ENCODE data around the gene DAPK1. TPM values are rescaled to one million over a fixed set of nuclear protein-coding genes. Genes with fewer than 3 reads are reported as not detected.

Gene DAPK1
- total and polyA plus RNA-seq, 2 donors = 28.1 to 35.5 TPM

DNA sequence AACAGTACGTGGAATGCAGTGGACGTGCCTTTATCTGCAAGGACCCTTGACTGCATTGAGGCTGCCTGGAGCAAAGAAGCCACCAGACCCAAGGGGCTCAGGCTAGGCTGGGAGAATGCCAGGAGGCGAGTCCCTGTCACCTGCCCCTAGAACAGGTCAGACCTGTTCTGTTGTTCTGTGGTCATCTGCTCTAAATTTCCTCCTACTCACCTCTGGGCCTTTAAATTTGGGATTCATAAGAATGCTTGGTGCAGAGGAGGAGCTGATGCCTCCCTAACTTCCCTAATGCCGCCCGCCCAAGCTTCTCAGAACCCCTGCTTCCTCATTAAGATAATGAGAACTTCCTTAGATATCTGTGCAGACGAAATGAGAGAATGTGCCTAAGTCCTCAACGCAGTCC is 32.0 kb downstream of the DAPK1 start:
- Histone ChIP-seq H3K27ac (ENCODE audit: low read depth in 1 of 2, low read length in 1 of 2) (no peak overlapping the region), H3K9me3 (ENCODE audit: control insufficient read depth in 2 of 2, insufficient read depth in 1 of 2, low read length in 1 of 2) (no peaks in the 10 kb centered on the region), H3K27me3 (ENCODE audit: control insufficient read depth in 2 of 2, insufficient read depth in 1 of 2, low read length in 1 of 2) (no peaks in the 10 kb centered on the region), H3K4me1 (ENCODE audit: control insufficient read depth in 2 of 2, insufficient read depth in 2 of 2, low read length in 2 of 2) (peaks cover 13 to 39% of the 10 kb centered on the region in 2 donors), H3K4me3 (ENCODE audit: low read length in 2 of 2) (no peak overlapping the region), H3K36me3 (ENCODE audit: control insufficient read depth in 2 of 2, insufficient read depth in 2 of 2, low read length in 1 of 2) (peaks cover 10 to 18% of the 10 kb centered on the region in 2 donors)
- no peak for DNase-seq (ENCODE audit: low read depth in 6 of 9, low spot score in 9 of 9)
- 87% methylated on average over 7 of the region's 7 CpGs for WGBS

DNA sequence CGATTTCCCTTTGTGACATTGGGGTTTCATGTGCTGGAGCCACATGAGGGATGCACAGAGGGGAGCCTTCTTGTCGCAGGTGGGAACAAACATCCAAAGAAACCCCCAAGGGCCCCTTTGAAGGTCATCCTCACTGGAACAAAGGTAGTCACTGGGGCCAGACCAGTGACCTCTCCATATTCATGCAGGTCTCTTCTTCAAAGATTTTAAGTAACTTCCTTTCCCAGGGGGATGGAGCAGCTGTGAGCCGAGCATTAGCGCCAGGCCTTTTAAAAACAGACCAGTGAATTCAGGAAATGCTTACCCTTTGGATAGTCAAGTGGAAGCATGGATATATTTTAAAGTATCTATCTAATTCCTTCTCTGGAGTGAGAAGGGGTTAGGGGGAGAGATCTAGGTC is 33.0 kb downstream of the DAPK1 start:
- WGBS = 96% methylated on average over 4 of the region's 4 CpGs
- H3K27ac ChIP-seq (ENCODE audit: low read depth in 1 of 2, low read length in 1 of 2) = peak overlapping the region in 1 of 2 donors; percentile 83

DNA sequence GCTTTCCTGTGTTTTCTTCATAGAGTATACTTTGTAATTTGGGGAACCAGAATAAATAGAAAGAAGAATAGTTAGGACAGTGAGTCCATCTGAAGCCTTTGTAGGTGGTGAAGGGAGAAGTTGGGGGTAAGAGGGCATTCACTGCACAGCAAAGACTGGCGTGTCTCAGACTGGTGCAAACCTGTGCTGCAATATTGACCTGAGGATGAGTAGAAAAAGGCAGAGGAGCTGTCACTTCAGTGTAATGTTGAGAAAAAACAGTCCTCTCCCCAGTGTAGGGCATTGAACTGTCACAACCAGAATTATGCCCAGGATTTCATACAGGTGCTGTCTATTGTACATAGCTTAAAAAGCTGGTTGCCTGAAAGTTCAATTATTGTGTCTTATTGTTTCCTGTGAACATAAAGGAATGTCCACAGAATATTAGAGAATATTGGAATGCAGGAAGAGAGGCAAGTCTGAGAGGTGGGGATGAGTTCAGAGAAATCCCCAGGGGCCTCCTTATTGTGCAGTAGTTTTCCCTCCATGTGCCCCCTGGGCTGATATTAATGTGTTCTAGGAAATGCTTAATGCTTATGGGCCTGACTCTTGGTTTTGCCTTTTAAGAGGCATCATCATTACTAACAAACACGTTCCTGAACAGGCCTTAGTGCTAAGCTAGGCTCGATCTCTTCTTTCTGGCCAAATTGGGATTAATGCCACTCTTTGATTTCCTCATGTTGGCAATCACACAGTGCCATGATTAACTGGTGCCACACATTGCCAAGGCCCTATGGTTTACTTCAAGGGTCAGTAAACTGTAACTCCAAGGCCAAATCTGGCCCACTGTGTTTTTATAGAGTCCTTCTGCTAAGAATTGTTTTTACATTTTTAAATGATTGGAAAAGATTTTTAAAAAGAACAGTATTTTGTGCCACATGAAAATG is 34.0 kb downstream of the DAPK1 start:
- Histone ChIP-seq H3K27ac (ENCODE audit: low read depth in 1 of 2, low read length in 1 of 2) (peak overlapping the region in 1 of 2 donors; percentile 83), H3K9me3 (ENCODE audit: control insufficient read depth in 2 of 2, insufficient read depth in 1 of 2, low read length in 1 of 2) (no peaks in the 10 kb centered on the region), H3K4me3 (ENCODE audit: low read length in 2 of 2) (no peak overlapping the region), H3K36me3 (ENCODE audit: control insufficient read depth in 2 of 2, insufficient read depth in 2 of 2, low read length in 1 of 2) (peaks cover 10 to 16% of the 10 kb centered on the region in 2 donors), H3K27me3 (ENCODE audit: control insufficient read depth in 2 of 2, insufficient read depth in 1 of 2, low read length in 1 of 2) (no peaks in the 10 kb centered on the region), H3K4me1 (ENCODE audit: control insufficient read depth in 2 of 2, insufficient read depth in 2 of 2, low read length in 2 of 2) (peaks cover 21 to 50% of the 10 kb centered on the region in 2 donors)
- 96% methylated on average over 3 of the region's 3 CpGs for WGBS
- DNase-seq (ENCODE audit: low read depth in 6 of 9, low spot score in 9 of 9) = no peak

More for the DNA sequence above, 33.0 kb downstream of the DAPK1 start:
- no peaks in the 10 kb centered on the region for H3K27me3 ChIP-seq (ENCODE audit: control insufficient read depth in 2 of 2, insufficient read depth in 1 of 2, low read length in 1 of 2)
- peaks cover 16 to 45% of the 10 kb centered on the region in 2 donors for H3K4me1 ChIP-seq (ENCODE audit: control insufficient read depth in 2 of 2, insufficient read depth in 2 of 2, low read length in 2 of 2)
- H3K36me3 ChIP-seq (ENCODE audit: control insufficient read depth in 2 of 2, insufficient read depth in 2 of 2, low read length in 1 of 2) = peaks cover 10 to 16% of the 10 kb centered on the region in 2 donors
- H3K9me3 ChIP-seq (ENCODE audit: control insufficient read depth in 2 of 2, insufficient read depth in 1 of 2, low read length in 1 of 2) = no peaks in the 10 kb centered on the region
- H3K4me3 ChIP-seq (ENCODE audit: low read length in 2 of 2) = no peak overlapping the region
- DNase-seq (ENCODE audit: low read depth in 6 of 9, low spot score in 9 of 9) = no peak

DNA sequence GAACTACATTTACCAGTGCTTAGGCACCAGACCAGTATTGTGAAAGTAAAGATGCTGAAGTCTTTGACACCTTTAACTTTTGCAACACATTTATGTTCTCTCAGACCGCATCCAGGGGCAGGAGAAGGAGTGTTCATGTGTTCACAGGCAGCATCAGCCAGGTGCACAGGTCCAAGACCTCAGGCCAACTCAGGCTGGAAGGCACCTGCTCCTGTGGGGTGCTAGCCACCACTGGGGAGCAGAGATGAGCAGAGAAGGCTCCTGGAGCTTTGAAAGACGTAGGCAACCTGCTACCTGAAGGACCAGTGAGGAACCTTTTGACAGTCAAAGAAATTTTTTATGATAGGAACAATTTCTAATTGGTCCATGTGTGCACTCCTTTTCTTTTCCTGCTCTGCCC is 35.6 kb downstream of the DAPK1 start:
- Histone ChIP-seq H3K27me3 (ENCODE audit: control insufficient read depth in 2 of 2, insufficient read depth in 1 of 2, low read length in 1 of 2) (no peaks in the 10 kb centered on the region), H3K9me3 (ENCODE audit: control insufficient read depth in 2 of 2, insufficient read depth in 1 of 2, low read length in 1 of 2) (no peaks in the 10 kb centered on the region), H3K4me3 (ENCODE audit: low read length in 2 of 2) (no peak overlapping the region), H3K36me3 (ENCODE audit: control insufficient read depth in 2 of 2, insufficient read depth in 2 of 2, low read length in 1 of 2) (peaks cover 3 to 10% of the 10 kb centered on the region in 2 donors), H3K27ac (ENCODE audit: low read depth in 1 of 2, low read length in 1 of 2) (peak overlapping the region; percentile 1 to 83), H3K4me1 (ENCODE audit: control insufficient read depth in 2 of 2, insufficient read depth in 2 of 2, low read length in 2 of 2) (peaks cover 21 to 55% of the 10 kb centered on the region in 2 donors)
- WGBS = 56% methylated on average over 2 of the region's 2 CpGs
- peak in 2 of 9 donors; percentile 63 to 67 for DNase-seq (ENCODE audit: low read depth in 6 of 9, low spot score in 9 of 9)

DNA sequence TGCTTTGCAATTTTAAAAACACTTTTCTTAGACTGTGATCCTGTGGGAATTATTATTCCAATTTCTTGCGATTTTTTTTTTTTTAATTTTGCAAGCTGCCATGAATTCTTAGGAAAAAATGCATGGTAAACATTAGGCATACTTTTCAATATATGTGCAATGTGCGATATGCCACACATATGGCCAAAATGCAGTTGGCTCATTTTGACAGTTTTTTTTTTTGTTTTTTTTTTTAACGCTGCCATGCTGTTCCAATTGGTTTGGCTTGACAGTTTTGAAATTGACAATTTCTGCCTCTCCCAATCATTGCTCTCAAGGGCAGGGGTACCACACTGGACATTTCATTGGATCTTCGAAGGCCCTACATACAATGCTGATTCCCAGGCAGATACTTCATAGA is 36.4 kb downstream of the DAPK1 start:
- peaks cover 3 to 9% of the 10 kb centered on the region in 2 donors for H3K36me3 ChIP-seq (ENCODE audit: control insufficient read depth in 2 of 2, insufficient read depth in 2 of 2, low read length in 1 of 2)
- H3K4me1 ChIP-seq (ENCODE audit: control insufficient read depth in 2 of 2, insufficient read depth in 2 of 2, low read length in 2 of 2) = peaks cover 21 to 49% of the 10 kb centered on the region in 2 donors
- H3K4me3 ChIP-seq (ENCODE audit: low read length in 2 of 2) = no peak overlapping the region
- no peaks in the 10 kb centered on the region for H3K27me3 ChIP-seq (ENCODE audit: control insufficient read depth in 2 of 2, insufficient read depth in 1 of 2, low read length in 1 of 2)
- peak overlapping the region in 1 of 2 donors; percentile 83 for H3K27ac ChIP-seq (ENCODE audit: low read depth in 1 of 2, low read length in 1 of 2)
- 99% methylated on average over 4 of the region's 4 CpGs for WGBS
- H3K9me3 ChIP-seq (ENCODE audit: control insufficient read depth in 2 of 2, insufficient read depth in 1 of 2, low read length in 1 of 2) = no peaks in the 10 kb centered on the region
- no peak for DNase-seq (ENCODE audit: low read depth in 6 of 9, low spot score in 9 of 9)

DNA sequence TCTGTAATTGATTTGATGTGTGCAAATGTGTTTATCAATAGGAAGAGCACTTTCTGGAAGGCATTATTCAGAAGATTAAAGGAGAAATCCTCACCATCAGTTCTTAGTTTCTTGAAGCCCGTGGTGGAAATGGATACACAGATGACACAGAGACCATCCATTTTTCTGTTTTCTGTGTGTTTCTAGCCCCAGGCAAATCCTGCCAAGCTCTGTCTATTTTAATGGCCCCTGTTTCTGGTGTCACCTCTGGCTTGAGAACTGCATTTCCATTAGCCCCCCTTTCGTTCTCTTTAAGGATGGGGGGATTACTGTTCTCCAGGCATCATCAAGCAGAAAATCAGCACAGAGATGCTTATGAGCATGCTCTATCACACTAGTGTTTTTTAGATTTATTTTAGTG is 37.3 kb downstream of the DAPK1 start:
- WGBS = 98% methylated on average over 2 of the region's 2 CpGs
- no peak for DNase-seq (ENCODE audit: low read depth in 6 of 9, low spot score in 9 of 9)

DNA sequence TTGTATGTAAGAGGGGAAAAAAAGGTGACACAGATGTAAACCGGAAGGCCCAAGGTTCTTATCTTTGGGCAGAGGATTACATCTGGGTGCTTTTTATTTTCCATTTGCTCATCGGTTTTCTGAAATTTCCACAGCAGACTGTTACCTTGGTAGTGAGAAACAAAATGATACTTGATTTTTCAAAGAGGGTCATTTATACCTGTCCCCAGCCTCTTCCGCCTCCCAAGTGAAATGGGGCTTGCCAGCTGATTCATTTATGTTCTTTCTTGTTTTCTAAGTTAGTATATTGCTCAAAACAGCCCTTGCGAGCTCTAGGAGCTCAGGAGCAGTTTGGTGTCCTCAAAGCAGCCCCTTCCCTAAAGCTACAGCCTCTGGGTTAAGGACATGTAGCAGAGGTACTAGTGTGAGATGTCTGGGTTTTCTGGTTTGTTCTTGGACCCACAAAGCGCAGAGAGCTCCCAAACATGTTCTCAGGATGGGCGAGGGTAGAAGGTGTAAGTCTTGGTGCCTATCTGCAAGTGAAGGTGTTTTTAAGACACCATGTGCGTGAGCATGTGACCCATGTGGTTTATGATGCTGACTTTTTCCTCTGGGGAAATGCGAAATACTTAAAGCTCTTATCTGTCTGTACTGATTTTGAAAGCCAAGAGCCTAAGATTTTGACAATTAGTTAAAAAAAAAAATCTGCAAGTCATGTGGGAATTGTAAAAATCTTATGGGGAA is 38.3 kb downstream of the DAPK1 start:
- Histone ChIP-seq H3K27me3 (ENCODE audit: control insufficient read depth in 2 of 2, insufficient read depth in 1 of 2, low read length in 1 of 2) (no peaks in the 10 kb centered on the region), H3K4me1 (ENCODE audit: control insufficient read depth in 2 of 2, insufficient read depth in 2 of 2, low read length in 2 of 2) (peaks cover 16 to 42% of the 10 kb centered on the region in 2 donors), H3K36me3 (ENCODE audit: control insufficient read depth in 2 of 2, insufficient read depth in 2 of 2, low read length in 1 of 2) (peaks cover 0 to 20% of the 10 kb centered on the region in 2 donors), H3K9me3 (ENCODE audit: control insufficient read depth in 2 of 2, insufficient read depth in 1 of 2, low read length in 1 of 2) (no peaks in the 10 kb centered on the region), H3K27ac (ENCODE audit: low read depth in 1 of 2, low read length in 1 of 2) (peak overlapping the region; percentile 84 to 98), H3K4me3 (ENCODE audit: low read length in 2 of 2) (no peak overlapping the region)
- WGBS = 42% methylated on average over 8 of the region's 8 CpGs
- DNase-seq (ENCODE audit: low read depth in 6 of 9, low spot score in 9 of 9) = peak in 6 of 9 donors; percentile 52 to 88 (median 74)

More for the DNA sequence above, 37.3 kb downstream of the DAPK1 start:
- Histone ChIP-seq H3K27ac (ENCODE audit: low read depth in 1 of 2, low read length in 1 of 2) (peak overlapping the region in 1 of 2 donors; percentile 98), H3K36me3 (ENCODE audit: control insufficient read depth in 2 of 2, insufficient read depth in 2 of 2, low read length in 1 of 2) (peaks cover 0 to 12% of the 10 kb centered on the region in 2 donors), H3K27me3 (ENCODE audit: control insufficient read depth in 2 of 2, insufficient read depth in 1 of 2, low read length in 1 of 2) (no peaks in the 10 kb centered on the region), H3K4me1 (ENCODE audit: control insufficient read depth in 2 of 2, insufficient read depth in 2 of 2, low read length in 2 of 2) (peaks cover 16 to 47% of the 10 kb centered on the region in 2 donors), H3K4me3 (ENCODE audit: low read length in 2 of 2) (no peak overlapping the region), H3K9me3 (ENCODE audit: control insufficient read depth in 2 of 2, insufficient read depth in 1 of 2, low read length in 1 of 2) (no peaks in the 10 kb centered on the region)

DNA sequence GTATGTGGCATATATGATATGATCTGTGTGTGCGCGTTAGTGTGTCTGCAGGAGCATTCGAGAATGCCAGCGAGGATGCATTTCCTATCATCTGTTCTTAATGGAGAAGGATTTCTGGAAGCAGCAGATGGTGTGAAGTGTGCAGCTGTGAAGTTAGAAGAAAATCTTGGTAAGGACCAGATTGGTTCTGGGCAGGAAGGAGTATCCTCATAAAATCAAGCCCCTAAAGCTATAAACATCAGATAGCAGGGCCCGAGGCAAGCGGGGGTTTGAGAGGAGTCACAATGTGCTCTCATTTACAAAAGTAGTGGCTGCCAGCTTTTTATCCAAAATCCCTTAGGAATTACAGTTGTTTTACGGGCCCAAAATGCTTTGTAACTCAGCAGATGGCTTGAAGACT is 40.0 kb downstream of the DAPK1 start:
- Histone ChIP-seq H3K27me3 (ENCODE audit: control insufficient read depth in 2 of 2, insufficient read depth in 1 of 2, low read length in 1 of 2) (no peaks in the 10 kb centered on the region), H3K9me3 (ENCODE audit: control insufficient read depth in 2 of 2, insufficient read depth in 1 of 2, low read length in 1 of 2) (no peaks in the 10 kb centered on the region), H3K4me3 (ENCODE audit: low read length in 2 of 2) (no peak overlapping the region), H3K36me3 (ENCODE audit: control insufficient read depth in 2 of 2, insufficient read depth in 2 of 2, low read length in 1 of 2) (peaks cover 5 to 37% of the 10 kb centered on the region in 2 donors), H3K4me1 (ENCODE audit: control insufficient read depth in 2 of 2, insufficient read depth in 2 of 2, low read length in 2 of 2) (peaks cover 19 to 42% of the 10 kb centered on the region in 2 donors), H3K27ac (ENCODE audit: low read depth in 1 of 2, low read length in 1 of 2) (peak overlapping the region in 1 of 2 donors; percentile 45)
- no peak for DNase-seq (ENCODE audit: low read depth in 6 of 9, low spot score in 9 of 9)
- WGBS = 98% methylated on average over 7 of the region's 7 CpGs

Measured in thymus (tissue), 11 donors.